Measurements from ENCODE around the gene PAK1.

The PAK1 gene

GRCh38 chr11:77361184-77361583, 112.7 kb downstream of the PAK1 start:
- TF ChIP-seq CTCF (IDR thresholded peaks at IDR 0.05): no peak
- no peak for DNase-seq (ENCODE audit: low spot score)
- H3K4me3 ChIP-seq: no peak overlapping the region
- H3K27ac ChIP-seq: no peak overlapping the region

GRCh38 chr11:77359481-77359880, 114.4 kb downstream of the PAK1 start:
- DNase-seq (ENCODE audit: low spot score): no peak
- TF ChIP-seq CTCF (IDR thresholded peaks at IDR 0.05): no peak
- Histone ChIP-seq H3K27ac (no peak overlapping the region), H3K4me3 (no peak overlapping the region)

- no peak for TF ChIP-seq CTCF (IDR thresholded peaks at IDR 0.05)
- H3K4me3 ChIP-seq: no peak overlapping the region
- DNase-seq (ENCODE audit: low spot score): no peak
- no peak overlapping the region for H3K27ac ChIP-seq
Observed at GRCh38 chr11:77353131-77353530, 120.8 kb downstream of the PAK1 start.

GRCh38 chr11:77351281-77351886, 122.5 kb downstream of the PAK1 start:
- no peak for TF ChIP-seq CTCF (IDR thresholded peaks at IDR 0.05)
- no peak for DNase-seq (ENCODE audit: low spot score)

GRCh38 chr11:77347948-77348347, 125.9 kb downstream of the PAK1 start:
- DNase-seq (ENCODE audit: low spot score): no peak

More at GRCh38 chr11:77351281-77351886, 122.5 kb downstream of the PAK1 start:
- Histone ChIP-seq H3K4me3 (no peak overlapping the region), H3K27ac (no peak overlapping the region)

GRCh38 chr11:77346906-77347603, 126.8 kb downstream of the PAK1 start:
- H3K27ac ChIP-seq: no peak overlapping the region
- TF ChIP-seq CTCF (IDR thresholded peaks at IDR 0.05): no peak

More at GRCh38 chr11:77347948-77348347, 125.9 kb downstream of the PAK1 start:
- no peak overlapping the region for H3K4me3 ChIP-seq
- H3K27ac ChIP-seq: no peak overlapping the region
- no peak for TF ChIP-seq CTCF (IDR thresholded peaks at IDR 0.05)

GRCh38 chr11:77345621-77346020, 128.3 kb downstream of the PAK1 start:
- DNase-seq (ENCODE audit: low spot score): no peak
- TF ChIP-seq CTCF (IDR thresholded peaks at IDR 0.05): no peak
- H3K4me3 ChIP-seq: no peak overlapping the region
- H3K27ac ChIP-seq: no peak overlapping the region

More at GRCh38 chr11:77346906-77347603, 126.8 kb downstream of the PAK1 start:
- no peak for DNase-seq (ENCODE audit: low spot score)
- H3K4me3 ChIP-seq: no peak overlapping the region

Measured in coronary artery (tissue), 2 donors.